GM12872 (cell line): Measurements from ENCODE around the gene LRWD1.
A peak's percentile ranks its signal among the peaks of the same experiment; 100 is the strongest.
"Not testable (repeated sequence)": the region's sequence is repeated elsewhere in the genome, so short reads cannot be mapped to it uniquely, and the experiment has no call there.

Experiments used
- TF ChIP-seq, protein P1 (sequence below): IDR thresholded peaks from 3 replicates; pipeline ENCODE4 v1.5.1; 2011; ENCODE audit warnings: low read depth, mild to moderate bottlenecking, low read length, moderate library complexity; ENCODE audit not compliant: insufficient read depth

The LRWD1 gene

DNA sequence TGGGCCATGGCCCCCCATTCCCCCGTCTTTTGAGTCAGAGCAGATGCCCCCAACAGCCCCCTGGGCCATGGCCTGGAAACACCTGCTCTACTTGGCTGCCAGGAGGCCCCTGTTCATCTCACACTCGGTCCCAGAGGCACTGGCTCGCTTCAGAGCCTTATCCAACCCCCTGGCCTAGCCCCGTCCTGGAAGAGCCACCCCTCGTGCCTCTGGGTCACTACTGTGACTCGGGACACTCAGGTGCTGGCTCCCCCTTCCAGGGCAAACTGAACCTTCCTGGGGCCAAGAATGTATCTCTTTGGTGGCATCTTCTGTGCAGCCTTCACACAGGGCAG, 7.0 kb downstream of the LRWD1 start:
- TF ChIP-seq, protein P1, sequence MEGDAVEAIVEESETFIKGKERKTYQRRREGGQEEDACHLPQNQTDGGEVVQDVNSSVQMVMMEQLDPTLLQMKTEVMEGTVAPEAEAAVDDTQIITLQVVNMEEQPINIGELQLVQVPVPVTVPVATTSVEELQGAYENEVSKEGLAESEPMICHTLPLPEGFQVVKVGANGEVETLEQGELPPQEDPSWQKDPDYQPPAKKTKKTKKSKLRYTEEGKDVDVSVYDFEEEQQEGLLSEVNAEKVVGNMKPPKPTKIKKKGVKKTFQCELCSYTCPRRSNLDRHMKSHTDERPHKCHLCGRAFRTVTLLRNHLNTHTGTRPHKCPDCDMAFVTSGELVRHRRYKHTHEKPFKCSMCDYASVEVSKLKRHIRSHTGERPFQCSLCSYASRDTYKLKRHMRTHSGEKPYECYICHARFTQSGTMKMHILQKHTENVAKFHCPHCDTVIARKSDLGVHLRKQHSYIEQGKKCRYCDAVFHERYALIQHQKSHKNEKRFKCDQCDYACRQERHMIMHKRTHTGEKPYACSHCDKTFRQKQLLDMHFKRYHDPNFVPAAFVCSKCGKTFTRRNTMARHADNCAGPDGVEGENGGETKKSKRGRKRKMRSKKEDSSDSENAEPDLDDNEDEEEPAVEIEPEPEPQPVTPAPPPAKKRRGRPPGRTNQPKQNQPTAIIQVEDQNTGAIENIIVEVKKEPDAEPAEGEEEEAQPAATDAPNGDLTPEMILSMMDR, result no peak

DNA sequence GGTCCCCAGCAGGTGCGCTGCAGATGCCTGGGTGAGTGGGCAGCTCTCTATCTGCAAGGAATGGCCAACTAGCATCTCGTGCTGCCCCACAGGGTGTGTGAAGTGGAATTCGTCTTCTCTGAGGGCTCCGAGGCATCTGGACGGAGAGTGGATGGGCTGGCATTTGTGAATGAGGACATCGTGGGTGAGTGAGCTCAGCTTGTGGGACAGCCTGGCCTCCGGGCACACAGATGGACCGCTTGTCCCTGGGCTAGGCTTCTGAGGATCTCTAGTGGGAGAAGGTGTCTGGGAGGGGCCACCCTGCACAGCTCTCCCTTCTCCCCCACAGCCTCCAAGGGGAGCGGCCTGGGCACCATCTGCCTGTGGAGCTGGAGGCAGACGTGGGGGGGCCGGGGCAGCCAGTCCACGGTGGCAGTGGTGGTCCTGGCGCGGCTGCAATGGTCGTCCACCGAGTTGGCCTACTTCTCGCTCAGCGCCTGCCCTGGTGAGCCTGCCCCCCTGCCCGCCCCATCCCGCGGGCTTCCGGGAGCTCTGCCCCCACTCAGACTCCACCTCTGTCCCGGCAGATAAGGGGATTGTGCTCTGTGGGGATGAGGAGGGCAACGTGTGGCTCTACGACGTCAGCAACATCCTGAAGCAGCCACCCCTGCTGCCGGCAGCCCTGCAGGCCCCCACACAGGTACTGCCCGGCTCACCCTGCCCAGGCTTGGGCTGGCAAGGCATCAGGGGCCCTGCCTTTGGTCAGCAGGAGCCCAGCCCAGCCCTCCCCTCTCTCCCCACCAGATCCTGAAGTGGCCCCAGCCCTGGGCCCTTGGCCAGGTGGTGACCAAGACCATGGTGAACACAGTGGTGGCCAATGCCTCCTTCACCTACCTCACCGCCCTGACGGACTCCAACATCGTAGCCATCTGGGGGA, 7.6 kb downstream of the LRWD1 start:
- TF ChIP-seq, protein P1, result no peak

DNA sequence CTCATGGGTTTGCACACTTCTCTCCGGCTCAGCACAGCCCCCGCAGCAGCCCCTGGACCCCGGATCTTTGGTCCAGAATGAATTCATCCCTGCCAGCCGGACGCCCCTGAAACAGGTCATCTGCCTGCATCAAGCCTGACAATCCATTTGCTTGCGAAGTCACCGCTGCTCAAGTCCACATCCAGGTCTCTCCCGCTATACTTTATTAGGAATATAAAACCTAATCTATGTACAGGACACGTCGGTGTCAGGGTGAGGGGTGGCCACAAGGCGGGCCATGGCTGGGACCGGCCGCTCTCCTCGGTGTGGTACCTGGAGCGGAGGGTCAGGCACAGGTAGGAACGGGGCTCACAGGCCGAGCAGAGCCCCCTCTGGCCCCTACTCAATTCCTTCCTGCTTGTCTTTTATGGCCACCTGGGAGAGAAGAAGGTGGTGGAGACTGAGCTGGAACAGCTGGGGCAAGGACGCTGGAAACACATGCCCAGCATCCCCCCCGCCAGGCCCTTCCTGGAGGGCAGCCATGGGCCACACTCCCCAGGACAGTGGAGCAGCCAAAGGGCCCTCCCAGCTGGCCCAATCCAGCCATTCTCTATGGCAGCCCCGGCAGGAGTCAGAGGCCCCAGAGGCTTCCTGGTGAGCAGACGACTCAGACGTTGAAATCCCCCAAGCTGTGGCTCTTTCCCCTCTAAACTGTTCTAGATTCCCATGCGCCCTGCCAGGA, 8.6 kb downstream of the LRWD1 start:
- TF ChIP-seq, protein P1, result no peak

DNA sequence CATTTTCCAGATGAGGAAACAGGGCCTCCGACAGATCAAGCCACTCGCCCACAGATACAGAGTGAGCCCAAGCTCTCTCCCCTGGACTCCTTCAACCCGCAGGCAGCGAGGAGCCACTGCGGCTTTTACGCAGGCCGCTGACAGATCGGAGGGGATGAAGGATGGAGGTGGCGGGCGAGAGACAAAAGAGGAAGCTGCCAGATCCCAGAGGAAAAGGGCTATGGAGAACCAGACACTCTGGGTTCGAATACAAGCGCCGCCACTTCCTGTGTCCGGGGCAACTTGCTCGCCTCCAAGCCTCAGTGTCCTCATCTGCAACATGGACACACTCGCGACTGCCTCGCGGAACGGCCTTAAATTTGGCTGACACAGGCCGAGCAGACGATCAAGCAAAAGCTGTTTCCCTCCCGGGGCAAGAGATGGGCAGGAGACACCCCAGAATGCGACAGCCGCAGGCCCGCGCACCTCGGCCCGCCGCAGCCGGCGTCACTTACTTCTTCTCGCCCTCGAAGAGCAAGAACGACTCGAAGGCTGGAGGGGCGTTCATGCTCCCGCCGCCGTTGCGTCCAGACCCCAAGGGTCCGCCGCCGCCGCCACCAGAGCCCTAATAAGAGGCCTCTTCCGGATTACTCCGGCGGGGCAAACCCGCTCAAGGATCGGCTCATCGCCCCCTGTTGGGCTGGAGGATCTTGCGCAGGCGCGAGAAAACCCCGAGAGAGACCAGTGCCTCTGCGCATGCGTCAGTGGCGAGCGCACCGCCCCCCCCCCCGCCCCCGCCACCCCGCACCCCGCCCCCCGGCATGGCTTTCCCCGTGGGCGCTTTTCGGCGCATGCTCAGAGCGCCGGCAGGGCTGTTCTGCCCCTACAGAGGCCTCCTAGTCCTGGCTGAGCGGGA, 13.8 kb downstream of the LRWD1 start, which contains the start of gene POLR2J:
Gene POLR2J, minus strand, starts transcription at position 609 of the 895 bp plus-strand sequence. Its CDS starts 62 bp downstream, at position 547.
- TF ChIP-seq, protein P1, result 0 out of 3 replicates have a peak, but pooled peaks have one; percentile 11

DNA sequence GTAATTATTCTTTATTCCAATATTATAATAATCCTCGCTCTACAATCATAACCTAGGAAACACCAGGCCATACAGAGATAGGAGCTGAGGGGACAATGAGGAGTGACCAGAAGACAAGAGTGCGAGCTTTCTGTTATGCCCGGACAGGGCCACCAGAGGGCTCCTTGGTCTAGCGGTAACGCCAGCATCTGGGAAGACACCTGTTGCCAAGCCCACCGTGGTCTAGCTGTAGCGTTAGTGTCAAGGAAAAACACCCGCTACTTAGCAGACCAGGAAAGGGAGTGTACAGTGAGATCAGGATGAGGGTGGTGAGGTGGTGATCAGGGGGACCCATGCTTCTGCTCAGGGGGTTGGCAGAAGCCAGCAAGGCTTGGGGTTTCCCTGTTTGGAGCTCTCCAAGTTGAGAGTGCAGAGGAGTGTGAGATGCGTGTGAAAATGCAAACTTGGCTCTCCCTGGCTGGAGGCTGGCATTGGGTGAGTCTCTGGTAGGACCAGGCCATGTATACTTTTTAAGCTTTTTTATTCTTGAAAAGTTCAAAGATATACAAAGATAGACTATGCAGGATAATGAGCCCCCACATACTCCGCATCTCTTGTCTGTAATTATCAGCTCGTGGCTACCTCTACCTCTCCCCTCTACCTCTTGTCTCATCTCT, 15.3 kb downstream of the LRWD1 start:
- TF ChIP-seq, protein P1, result peak; percentile 36; the same call in 2 of the 3 replicates

DNA sequence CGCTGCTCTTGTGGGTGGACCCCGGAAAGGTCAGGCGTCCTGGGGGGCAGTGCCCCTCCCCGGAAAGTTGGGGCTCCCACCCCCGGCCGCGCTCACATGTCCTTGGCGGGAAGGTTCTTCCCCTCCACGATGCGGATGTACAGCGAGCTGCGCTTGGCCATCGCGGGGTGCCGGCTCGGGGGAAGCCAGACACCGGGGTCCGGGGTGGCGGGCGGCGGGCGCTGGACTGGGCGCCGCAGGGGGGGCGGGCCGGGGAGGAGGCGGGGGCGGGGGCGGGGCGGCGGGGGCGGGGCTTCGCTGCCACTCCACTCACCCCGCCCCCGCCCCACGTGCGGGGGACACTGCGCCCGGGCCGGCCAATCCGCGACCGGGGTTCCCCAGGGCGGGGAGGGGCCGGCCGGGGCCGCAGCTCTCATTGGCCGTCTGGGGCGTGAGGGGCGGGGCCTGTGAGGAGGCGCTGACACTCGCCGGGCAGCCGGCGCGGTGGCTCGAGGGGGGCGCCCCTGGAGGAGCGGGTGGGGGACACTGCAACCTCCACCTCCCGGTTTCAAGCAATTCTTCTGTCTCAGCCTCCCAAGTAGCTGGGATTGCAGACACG, 52.9 kb downstream of the LRWD1 start, which contains the start of gene RASA4B:
Gene RASA4B, minus strand, starts transcription at position 228 of the 598 bp plus-strand sequence. Its CDS starts 67 bp downstream, at position 161.
- TF ChIP-seq, protein P1, result not testable (repeated sequence)
